Suprapubic skin (tissue), 4 donors: ENCODE results near the gene ITGA2B.

ENCODE experiments used
- CTCF ChIP-seq, 2 donors: fragments of 200-600 bp in 1 of 2; fragments of 450-650 bp in 1 of 2; sonication (generic) in 1 of 2; IDR thresholded peaks; one replicate each; pipeline ENCODE4 v1.5.1; 2016 to 2019; ENCODE audit warnings: antibody characterized with exemption in 2 of 2, mild to moderate bottlenecking in 1 of 2, moderate library complexity in 1 of 2
- EP300 ChIP-seq: sonication (generic); formaldehyde crosslinking; IDR thresholded peaks from one replicate; pipeline ENCODE4 v1.6.1; 2017; ENCODE audit warnings: antibody characterized with exemption
- POLR2A ChIP-seq, 2 donors: fragments of 450-650 bp; IDR thresholded peaks; one replicate each; pipeline ENCODE4 v1.6.1; 2017; ENCODE audit warnings: antibody characterized with exemption in 2 of 2, mild to moderate bottlenecking in 2 of 2, moderate library complexity in 2 of 2
- POLR2AphosphoS5 ChIP-seq, 3 donors: sonication (generic); formaldehyde crosslinking; IDR thresholded peaks; one replicate each; pipeline ENCODE4 v1.6.1; 2017; ENCODE audit warnings: antibody characterized with exemption in 3 of 3

GRCh38 chr17:44394833-44395232 is 5.4 kb upstream of the ITGA2B start:
- no peak for TF ChIP-seq CTCF (IDR thresholded peaks at IDR 0.05)
- TF ChIP-seq POLR2A (IDR thresholded peaks at IDR 0.05): no peak
- no peak for TF ChIP-seq EP300
- TF ChIP-seq POLR2AphosphoS5 (IDR thresholded peaks at IDR 0.05): no peak
